HCEC 1CT (cell line): Measurements from ENCODE around the gene TARBP2.

Source experiments
- DNase-seq: peaks from one replicate; pipeline ENCODE4 v3.0.0-alpha.2; 2017

Gene TARBP2

DNA sequence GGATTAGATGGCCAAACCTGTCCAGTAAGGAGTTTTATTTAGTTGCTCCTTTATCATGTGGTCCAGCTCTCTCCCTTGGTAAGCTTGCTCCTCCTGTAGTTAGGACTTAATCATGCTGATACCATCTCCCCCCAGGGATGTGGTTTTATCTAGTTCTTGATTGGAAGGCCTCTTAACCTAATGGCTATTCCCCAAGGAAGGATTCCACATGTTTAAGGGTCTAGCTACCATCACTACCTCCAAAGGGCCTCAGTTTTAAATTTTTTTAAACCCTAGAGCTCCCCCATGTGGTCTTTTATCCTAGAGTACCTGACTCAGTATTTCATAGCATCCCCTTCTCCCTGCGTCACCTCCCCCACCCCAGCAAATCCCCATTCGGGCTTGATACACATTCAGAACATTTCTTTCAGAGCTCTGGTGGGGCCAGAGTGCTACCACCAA, 24.3 kb upstream of the TARBP2 start:
- DNase-seq = peak; percentile 35

- DNase-seq = no peak
These were observed 22.2 kb upstream of the TARBP2 start for GRCh38 chr12:53478865-53479264.

DNA sequence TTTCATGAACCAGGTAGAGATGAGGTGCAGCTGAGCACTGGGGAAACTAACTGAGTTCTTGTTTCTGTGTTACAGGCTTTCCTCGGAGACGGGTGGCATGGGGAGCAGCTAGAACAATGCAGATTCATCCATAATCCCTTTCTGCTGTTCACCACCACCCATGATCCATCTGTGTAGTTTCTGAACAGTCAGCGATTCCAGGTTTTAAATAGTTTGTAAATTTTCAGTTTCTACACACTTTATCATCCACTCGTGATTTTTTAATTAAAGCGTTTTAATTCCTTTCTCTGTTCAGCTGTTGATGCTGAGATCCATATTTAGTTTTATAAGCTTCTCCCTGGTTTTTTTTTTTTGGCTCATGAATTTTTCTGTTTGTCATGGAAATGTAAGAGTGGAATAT, 21.8 kb upstream of the TARBP2 start:
- no peak for DNase-seq

GRCh38 chr12:53480491-53481442, 20.3 kb upstream of the TARBP2 start:
- DNase-seq = no peak

DNA sequence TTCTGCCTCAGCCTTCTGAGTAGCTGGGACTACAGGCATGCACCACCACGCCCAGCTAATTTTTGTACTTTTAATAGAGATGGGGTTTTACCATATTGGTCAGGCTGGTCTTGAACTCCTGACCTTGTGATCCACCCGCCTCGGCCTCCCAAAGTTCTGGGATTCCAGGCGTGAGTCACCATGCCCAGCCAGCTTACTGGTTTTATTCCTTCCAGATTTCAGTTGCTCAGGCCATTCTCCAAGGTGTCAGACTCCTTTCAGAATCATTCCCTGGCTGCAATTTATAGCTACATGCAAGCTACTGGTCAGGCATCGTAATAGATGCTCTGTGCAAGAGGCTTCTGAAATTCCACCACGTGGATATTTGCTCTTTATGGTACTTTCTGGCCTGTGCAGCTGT, 19.6 kb upstream of the TARBP2 start:
- DNase-seq = peak; percentile 74

GRCh38 chr12:53481939-53482586, 19.0 kb upstream of the TARBP2 start:
- DNase-seq = no peak

DNA sequence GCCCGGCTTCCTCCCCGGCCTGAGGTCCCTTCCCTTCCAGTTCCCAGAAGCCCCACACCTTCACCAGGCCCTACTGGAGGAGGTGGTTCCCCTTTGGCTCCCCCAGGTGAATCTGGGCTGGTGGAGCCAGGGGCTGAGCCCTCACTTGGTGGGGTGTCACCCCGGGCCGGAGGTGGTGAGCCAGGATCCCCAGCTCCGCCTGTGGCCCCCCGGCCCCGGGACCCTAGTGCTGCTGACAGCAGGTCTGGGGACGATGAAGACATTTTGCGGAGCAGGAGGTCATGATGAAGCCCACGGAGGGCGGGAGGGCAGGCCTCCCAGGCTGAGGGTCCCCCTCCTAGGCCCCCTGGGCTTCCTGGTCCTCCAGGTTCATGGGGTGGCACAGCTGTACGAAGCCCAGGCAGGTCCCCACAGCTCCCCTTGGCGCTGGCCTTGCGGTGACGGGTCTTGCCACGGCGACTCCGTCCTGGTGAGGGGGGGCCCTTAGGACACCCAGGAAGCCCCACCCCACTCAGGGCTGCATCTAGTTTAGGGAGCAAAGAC, 18.4 kb upstream of the TARBP2 start:
- no peak for DNase-seq

- no peak for DNase-seq
These were observed 17.7 kb upstream of the TARBP2 start for GRCh38 chr12:53483225-53483978.

DNA sequence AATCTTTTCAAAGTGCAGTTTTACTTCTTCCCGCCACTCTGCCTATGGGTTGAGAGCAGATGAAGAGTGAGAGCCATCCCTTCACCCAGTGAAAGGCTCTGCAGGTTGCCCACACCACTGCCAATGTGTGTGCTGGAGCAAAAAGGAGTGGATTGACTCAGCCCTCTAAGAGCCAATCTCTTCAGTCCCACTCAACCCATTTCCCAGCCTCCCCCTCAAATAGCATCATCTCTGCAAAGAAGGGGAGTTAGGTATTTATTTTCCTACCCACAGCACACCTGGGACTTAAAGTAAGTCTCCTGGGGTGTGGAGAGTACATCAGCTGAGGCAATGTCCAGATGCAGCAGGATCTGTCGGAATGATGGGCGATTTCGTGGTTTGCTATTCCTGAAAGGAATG, 17.1 kb upstream of the TARBP2 start:
- no peak for DNase-seq

DNA sequence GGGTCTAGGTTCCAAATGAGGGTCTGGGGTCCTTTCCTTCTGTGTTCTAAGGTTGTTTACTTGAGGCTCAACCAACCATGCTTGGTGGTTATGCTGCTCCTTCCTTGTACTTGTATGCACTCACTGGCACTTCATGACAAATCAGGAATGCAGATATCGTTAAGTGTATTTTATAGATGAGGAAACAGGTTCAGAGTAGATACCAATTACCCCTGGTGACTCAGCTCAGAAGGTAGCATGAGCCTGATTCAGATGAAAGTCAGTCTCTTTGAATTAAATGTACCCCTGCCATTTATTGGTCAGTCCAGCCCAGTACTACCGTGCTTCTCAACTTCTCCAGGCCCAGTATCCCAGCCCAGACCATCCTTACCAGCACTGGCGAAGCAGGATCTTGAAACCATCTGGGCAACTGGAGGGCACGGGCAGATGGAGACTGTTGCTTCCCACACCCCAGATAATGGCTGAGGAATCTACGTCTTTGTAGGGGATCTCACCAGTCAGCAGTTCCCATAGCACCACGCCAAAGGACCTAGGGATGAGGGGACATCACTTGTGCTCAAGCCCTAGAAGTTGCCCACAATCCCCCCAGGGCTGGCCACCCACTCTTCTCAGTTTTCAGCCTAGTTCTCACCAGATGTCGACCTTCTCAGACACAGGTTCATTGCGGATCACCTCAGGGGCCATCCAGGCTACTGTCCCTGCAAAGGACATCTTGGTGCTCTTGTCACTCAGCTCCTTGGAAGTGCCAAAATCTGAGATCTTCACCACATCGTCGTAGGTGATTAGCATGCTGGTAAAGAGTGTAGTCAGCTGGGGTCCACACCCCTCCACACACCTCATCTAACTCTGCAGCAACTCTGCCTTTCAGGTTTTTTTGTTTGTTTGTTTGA, 16.2 kb upstream of the TARBP2 start:
- DNase-seq = peak; percentile 18

DNA sequence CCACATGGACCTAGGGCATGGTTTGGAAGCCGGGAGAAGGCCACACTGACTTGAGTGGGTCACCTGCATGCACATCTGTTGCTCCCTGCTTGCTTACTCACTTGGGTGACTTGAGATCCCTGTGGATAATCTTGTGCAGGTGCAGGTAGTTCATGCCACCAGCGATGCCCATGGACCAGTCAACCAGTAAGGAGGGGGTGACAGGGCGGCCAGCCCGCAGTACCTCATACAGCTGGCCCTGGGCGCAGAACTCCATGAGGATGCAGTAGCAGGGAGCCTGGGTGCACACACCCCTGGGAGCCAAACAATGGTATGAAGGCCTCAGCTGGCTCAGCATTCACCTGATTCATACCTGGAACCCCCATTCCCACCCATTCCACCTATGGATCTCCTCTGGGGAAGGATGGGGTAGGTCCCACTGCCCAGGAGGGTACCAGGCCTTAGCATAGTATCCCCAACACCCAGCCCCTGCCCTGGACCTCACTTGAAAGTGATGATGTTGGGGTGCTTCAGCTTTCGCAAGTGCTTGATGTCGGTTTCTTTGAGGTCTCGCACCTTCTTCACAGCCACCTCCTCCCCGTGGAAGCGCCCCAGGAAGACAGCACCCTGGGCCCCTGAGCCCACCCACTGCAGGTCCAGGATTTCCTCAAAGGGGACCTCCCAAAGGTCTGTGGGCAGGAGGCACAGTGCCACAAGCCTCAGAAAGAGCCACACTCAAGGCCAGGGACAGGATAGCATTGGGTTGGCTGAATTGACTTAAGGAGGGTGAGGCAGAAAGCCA, 14.9 kb upstream of the TARBP2 start:
- DNase-seq = no peak

DNA sequence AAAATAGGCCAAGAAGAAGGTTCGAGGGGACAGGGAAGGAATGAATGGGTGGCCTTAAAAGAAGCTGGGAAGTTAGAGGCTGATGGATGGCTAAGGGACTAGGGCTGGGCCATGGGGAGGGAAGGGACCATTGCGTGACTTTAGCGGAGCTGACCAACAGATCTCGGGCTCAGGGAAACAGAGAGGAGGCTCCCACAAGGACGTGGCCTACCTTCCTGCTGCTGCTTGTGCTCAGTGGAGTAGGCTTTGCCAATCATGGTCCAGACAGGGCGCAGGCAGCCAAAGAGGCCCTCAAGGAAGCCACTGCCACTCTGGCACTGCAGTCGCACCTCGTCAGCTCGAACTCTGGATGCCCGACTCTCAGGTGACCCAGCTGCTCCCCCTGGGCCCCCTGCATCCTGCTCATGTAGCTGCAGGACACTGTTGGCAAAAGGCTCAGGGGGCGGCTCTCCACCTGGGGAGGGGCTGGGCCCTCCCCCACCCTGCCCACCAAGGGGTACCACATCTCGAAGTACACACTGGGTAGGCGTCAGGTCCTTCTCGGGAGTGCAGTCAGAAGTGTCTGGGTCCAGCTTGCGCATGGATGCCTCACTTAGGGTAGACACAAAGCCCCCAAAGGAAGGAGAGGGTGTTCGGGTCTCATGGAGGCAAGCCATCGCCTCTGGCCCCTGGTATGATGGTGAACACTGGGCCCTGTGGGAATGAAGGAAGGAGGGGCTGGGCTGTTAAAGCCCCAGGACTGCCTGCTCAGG, 14.2 kb upstream of the TARBP2 start:
- no peak for DNase-seq

DNA sequence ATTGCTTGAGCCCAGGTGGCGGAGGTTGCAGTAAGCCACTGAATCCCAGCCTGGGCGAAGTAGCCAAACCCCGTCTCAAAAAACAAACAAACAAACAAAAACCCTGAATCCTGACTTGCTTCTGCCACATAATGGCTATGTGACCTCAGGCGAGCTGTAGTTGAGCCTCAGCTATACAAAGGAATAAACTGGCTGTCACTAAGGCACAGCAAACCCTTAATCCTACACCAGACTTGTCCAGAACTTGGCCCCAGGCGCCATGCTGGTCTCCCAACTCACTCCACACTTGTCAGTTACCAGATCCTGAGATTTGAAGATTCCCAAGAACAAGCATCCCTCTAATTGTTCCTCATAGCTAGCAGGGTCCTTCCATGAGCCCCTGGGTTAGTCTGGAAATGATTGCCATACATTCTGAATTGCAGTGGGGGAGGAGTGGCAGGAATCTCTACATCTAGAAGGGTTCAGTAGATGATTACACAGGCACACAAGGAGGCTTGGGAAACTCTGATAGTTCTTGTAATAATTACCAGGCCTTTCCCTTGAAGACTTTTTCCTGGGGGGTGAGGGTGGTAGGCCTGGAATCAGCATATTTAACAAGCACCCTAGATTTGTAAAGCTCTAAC, 11.7 kb upstream of the TARBP2 start:
- DNase-seq = no peak

GRCh38 chr12:53492188-53492587, 8.9 kb upstream of the TARBP2 start:
- no peak for DNase-seq

DNA sequence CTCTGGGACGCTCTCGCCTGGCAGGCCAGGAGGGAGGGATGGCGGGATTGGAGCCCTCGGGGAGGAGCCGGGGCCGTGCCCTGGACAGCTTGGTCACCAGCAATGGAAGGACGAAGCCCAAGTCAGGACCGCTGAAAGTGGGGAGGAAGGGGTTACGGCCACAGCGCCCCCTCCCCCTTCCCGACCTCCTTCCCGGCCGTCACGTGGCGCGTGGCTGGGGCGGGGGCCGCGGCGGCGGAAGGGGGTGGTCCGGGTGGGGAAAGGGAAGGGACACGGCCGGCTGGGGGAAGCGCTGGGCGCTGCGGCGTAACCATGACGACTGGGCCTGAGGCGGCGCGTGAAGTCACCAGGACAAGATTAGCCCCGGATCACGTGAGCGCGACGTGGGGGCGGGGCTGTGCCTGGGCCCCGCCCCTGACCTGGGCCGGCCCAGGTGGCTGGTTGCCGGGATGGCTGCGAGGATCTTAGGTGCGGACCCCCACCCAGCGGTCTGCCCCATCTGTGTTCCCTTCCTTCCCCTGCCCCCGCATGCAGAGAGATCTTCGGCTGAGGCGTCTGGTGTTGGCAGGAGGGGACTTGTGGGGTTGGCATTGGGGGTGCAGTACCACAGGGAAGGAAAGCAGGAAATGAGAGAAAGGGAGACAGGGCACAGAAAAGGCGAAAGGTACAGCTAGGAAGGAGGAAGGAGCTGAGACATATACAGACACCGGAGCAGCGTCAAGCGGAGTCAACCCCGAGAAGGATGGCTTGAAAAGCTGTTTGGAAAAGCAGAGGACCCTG, 8.1 kb upstream of the TARBP2 start:
- DNase-seq = peak; percentile 75

DNA sequence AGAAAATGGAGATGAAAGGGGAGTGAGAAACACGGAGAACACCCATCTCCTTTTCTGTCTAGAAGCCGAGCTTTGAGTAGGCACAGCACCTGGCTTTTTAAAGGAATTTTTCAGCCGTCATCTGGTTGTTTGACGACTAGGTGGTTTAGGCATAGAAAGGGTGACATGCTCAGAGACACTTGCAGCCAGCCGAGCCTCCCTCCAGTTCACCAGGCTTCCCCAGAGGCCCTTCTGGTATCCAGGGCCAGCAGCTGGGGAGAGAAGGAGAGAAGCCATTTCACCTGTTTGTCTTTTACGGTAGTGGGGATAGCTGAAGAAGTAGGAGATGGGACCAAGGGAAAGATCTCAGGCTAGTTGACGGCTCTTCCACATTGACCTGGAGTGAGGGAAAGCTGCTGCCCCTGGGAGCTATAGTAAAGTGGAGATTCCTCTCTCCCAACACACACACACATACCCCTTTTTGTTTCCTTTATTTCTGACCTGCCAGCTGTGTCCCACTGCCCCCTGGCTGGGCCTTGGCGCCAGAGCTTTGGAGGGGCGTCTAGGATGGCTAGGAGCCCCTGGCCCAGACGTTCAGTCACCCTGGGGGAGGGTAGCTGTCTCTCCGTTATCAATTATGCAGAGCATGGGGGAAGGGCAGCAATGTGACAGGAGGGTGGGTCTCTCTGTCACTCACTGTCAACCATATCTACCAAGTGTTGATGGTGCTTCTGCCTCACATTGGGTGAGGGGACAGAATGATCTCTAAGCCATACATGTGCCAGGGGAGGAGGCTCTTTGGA, 7.3 kb upstream of the TARBP2 start:
- DNase-seq = no peak

GRCh38 chr12:53495903-53496751, 5.0 kb upstream of the TARBP2 start:
- DNase-seq = peak; percentile 71

- DNase-seq = no peak
These were observed 4.4 kb upstream of the TARBP2 start for GRCh38 chr12:53496752-53497032.
